ENCODE measurements around the gene NANP. TPM values are rescaled to one million over a fixed set of nuclear protein-coding genes. Genes with fewer than 3 reads are reported as not detected.

NANP gene
- total and polyA plus RNA-seq, 2 of the 13 experiments (the other 11 are each of a cell fraction or from before 2014, with no cell fraction given), result 8.9 to 21.5 TPM

DNA sequence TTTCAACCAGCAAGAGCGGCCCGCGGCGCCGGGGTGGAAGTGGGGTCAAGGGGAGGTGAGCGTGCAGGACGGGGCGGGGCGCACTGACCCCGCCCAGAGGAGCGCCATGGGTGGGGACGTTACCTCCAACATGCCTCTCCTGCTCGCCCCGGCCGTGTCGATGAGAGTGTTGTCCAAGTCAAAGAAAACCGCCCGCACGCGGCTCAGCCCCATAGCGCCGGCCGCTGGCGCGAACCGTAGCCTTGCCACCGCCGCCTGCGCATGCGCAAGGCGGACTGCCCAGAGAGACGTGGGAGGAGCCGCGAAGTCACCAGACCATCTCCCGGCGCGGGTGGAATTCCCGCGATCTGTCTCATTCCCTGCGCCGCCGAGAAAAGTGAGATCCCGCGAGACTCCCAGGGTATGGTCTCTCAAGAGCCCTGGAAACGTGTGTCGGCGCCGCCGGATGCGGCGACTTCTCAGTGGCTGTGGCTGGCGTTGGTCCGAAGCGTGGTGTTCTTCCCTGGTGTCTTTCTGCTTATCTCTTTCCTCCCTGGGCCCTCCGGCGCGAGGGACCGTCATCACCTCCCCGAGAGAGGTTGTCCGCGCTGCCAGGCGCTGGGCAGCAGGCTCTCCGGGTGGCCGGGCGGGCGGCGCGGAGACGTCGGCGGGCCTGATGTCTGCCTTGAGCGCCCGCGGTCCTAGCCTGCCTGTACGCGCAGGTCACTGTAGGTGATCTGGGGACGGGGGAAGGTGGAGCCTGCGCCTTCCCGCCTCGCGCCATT, at the start of gene NANP (continued):
- TF ChIP-seq, protein P1, sequence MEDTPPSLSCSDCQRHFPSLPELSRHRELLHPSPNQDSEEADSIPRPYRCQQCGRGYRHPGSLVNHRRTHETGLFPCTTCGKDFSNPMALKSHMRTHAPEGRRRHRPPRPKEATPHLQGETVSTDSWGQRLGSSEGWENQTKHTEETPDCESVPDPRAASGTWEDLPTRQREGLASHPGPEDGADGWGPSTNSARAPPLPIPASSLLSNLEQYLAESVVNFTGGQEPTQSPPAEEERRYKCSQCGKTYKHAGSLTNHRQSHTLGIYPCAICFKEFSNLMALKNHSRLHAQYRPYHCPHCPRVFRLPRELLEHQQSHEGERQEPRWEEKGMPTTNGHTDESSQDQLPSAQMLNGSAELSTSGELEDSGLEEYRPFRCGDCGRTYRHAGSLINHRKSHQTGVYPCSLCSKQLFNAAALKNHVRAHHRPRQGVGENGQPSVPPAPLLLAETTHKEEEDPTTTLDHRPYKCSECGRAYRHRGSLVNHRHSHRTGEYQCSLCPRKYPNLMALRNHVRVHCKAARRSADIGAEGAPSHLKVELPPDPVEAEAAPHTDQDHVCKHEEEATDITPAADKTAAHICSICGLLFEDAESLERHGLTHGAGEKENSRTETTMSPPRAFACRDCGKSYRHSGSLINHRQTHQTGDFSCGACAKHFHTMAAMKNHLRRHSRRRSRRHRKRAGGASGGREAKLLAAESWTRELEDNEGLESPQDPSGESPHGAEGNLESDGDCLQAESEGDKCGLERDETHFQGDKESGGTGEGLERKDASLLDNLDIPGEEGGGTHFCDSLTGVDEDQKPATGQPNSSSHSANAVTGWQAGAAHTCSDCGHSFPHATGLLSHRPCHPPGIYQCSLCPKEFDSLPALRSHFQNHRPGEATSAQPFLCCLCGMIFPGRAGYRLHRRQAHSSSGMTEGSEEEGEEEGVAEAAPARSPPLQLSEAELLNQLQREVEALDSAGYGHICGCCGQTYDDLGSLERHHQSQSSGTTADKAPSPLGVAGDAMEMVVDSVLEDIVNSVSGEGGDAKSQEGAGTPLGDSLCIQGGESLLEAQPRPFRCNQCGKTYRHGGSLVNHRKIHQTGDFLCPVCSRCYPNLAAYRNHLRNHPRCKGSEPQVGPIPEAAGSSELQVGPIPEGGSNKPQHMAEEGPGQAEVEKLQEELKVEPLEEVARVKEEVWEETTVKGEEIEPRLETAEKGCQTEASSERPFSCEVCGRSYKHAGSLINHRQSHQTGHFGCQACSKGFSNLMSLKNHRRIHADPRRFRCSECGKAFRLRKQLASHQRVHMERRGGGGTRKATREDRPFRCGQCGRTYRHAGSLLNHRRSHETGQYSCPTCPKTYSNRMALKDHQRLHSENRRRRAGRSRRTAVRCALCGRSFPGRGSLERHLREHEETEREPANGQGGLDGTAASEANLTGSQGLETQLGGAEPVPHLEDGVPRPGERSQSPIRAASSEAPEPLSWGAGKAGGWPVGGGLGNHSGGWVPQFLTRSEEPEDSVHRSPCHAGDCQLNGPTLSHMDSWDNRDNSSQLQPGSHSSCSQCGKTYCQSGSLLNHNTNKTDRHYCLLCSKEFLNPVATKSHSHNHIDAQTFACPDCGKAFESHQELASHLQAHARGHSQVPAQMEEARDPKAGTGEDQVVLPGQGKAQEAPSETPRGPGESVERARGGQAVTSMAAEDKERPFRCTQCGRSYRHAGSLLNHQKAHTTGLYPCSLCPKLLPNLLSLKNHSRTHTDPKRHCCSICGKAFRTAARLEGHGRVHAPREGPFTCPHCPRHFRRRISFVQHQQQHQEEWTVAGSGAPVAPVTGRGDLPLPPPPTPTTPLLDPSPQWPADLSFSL (CRISPR knock-in tag; IDR thresholded peaks at IDR 0.05), result peak; percentile 86
- TF ChIP-seq ZNF451 (CRISPR knock-in tag; IDR thresholded peaks at IDR 0.05), result peak; percentile 95
- TF ChIP-seq ZNF24 (IDR thresholded peaks at IDR 0.05), result peak; percentile 17; the same call in 1 of the 2 replicates
- 0 out of 2 replicates have a peak, but pooled peaks have one; percentile 57 for TF ChIP-seq CHCHD3 (CRISPR knock-in tag; IDR thresholded peaks at IDR 0.05)
- TF ChIP-seq ZSCAN25 (CRISPR knock-in tag; IDR thresholded peaks at IDR 0.05), result peak; percentile 79; the same call in 1 of the 2 replicates
- peak; percentile 88; the same call in 1 of the 2 replicates for TF ChIP-seq ZNF101 (CRISPR knock-in tag; IDR thresholded peaks at IDR 0.05; ENCODE audit: borderline replicate concordance, low read depth)
- TF ChIP-seq, protein P2, sequence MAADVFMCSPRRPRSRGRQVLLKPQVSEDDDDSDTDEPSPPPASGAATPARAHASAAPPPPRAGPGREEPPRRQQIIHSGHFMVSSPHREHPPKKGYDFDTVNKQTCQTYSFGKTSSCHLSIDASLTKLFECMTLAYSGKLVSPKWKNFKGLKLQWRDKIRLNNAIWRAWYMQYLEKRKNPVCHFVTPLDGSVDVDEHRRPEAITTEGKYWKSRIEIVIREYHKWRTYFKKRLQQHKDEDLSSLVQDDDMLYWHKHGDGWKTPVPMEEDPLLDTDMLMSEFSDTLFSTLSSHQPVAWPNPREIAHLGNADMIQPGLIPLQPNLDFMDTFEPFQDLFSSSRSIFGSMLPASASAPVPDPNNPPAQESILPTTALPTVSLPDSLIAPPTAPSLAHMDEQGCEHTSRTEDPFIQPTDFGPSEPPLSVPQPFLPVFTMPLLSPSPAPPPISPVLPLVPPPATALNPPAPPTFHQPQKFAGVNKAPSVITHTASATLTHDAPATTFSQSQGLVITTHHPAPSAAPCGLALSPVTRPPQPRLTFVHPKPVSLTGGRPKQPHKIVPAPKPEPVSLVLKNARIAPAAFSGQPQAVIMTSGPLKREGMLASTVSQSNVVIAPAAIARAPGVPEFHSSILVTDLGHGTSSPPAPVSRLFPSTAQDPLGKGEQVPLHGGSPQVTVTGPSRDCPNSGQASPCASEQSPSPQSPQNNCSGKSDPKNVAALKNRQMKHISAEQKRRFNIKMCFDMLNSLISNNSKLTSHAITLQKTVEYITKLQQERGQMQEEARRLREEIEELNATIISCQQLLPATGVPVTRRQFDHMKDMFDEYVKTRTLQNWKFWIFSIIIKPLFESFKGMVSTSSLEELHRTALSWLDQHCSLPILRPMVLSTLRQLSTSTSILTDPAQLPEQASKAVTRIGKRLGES (CRISPR knock-in tag; IDR thresholded peaks at IDR 0.05; ENCODE audit: borderline replicate concordance), result peak; percentile 86
- TF ChIP-seq, protein P3, sequence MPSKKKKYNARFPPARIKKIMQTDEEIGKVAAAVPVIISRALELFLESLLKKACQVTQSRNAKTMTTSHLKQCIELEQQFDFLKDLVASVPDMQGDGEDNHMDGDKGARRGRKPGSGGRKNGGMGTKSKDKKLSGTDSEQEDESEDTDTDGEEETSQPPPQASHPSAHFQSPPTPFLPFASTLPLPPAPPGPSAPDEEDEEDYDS (CRISPR knock-in tag; IDR thresholded peaks at IDR 0.05), result peak; percentile 96
- no peak for TF ChIP-seq SETDB1 (CRISPR knock-in tag; IDR thresholded peaks at IDR 0.05; ENCODE audit: borderline replicate concordance)
- TF ChIP-seq POLR2AphosphoS2 (IDR thresholded peaks at IDR 0.05; ENCODE audit: low read depth, low read length), result no peak
- no peak for TF ChIP-seq HMGA1 (CRISPR knock-in tag; conservative IDR thresholded peaks at IDR 0.05)
- no peak for TF ChIP-seq DPF2 (CRISPR knock-in tag; IDR thresholded peaks at IDR 0.05; ENCODE audit: borderline replicate concordance, low read depth)
- TF ChIP-seq ONECUT2 (CRISPR knock-in tag; IDR thresholded peaks at IDR 0.05), result peak; percentile 56; the same call in 1 of the 2 replicates
- TF ChIP-seq ZNF7 (CRISPR knock-in tag; IDR thresholded peaks at IDR 0.05), result peak; percentile 6; the same call in 1 of the 2 replicates
- TF ChIP-seq ARHGAP35 (CRISPR knock-in tag; IDR thresholded peaks at IDR 0.05; ENCODE audit: borderline replicate concordance), result peak; percentile 88; the same call in 1 of the 2 replicates
- TF ChIP-seq, protein P4, sequence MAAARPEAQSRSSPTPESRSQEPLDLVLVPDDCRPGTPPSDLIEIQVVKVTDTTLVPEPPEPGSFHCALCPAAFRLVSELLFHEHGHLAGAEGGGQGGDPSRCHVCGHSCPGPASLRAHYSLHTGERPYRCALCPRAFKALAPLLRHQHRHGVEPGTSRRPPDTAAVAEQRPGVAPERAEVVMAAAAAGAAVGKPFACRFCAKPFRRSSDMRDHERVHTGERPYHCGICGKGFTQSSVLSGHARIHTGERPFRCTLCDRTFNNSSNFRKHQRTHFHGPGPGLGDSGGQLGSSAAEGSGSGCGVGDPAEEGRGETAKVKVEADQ (CRISPR knock-in tag; IDR thresholded peaks at IDR 0.05; ENCODE audit: borderline replicate concordance), result peak; percentile 97

All from HepG2 (cell line).